Breast epithelium (tissue), 3 donors: Measurements from ENCODE around the gene PRDM4.
A peak's percentile ranks its signal among the peaks of the same experiment; 100 is the strongest.

Experiments
- POLR2A ChIP-seq: fragments of 450-650 bp; IDR thresholded peaks from one replicate; pipeline ENCODE4 v1.6.1; 2016; ENCODE audit warnings: antibody characterized with exemption, mild to moderate bottlenecking, moderate library complexity
- TF ChIP-seq, protein P1 (sequence below), 3 donors: fragments of 450-650 bp; IDR thresholded peaks; one replicate each; pipeline ENCODE4 v1.5.1; 2016 to 2017; ENCODE audit warnings: antibody characterized with exemption in 3 of 3, mild to moderate bottlenecking in 3 of 3, moderate library complexity in 3 of 3

DNA sequence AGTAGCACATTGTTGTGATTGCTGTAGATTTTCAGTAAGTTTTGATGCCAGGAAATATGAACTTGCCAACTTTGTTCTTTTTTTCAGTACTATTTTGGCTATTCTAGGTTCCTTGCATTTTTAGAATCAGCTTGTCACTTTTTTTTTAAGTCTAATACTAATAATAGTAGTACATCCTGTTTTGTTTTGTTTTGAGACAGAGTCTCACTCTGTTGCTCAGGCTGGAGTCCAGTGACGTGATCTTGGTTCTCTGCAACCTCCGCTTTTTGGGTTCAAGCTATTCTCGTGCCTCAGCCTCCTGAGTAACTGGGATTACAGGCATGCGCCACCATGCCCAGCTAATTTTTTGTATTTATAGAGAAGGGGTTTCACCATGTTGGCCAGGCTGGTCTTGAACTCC is 58.8 kb downstream of the PRDM4 start:
- TF ChIP-seq, protein P1, sequence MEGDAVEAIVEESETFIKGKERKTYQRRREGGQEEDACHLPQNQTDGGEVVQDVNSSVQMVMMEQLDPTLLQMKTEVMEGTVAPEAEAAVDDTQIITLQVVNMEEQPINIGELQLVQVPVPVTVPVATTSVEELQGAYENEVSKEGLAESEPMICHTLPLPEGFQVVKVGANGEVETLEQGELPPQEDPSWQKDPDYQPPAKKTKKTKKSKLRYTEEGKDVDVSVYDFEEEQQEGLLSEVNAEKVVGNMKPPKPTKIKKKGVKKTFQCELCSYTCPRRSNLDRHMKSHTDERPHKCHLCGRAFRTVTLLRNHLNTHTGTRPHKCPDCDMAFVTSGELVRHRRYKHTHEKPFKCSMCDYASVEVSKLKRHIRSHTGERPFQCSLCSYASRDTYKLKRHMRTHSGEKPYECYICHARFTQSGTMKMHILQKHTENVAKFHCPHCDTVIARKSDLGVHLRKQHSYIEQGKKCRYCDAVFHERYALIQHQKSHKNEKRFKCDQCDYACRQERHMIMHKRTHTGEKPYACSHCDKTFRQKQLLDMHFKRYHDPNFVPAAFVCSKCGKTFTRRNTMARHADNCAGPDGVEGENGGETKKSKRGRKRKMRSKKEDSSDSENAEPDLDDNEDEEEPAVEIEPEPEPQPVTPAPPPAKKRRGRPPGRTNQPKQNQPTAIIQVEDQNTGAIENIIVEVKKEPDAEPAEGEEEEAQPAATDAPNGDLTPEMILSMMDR (IDR thresholded peaks at IDR 0.05): peak in 1 of 3 donors; percentile 7
- no peak for TF ChIP-seq POLR2A
